GM10847 (cell line): ENCODE measurements around the gene PANK2.

Experiments used
- POLR2A ChIP-seq: IDR thresholded peaks from 2 replicates; pipeline ENCODE4 v1.6.1; 2011; ENCODE audit not compliant: insufficient read length; ENCODE audit errors: extremely low read depth

The PANK2 gene

DNA sequence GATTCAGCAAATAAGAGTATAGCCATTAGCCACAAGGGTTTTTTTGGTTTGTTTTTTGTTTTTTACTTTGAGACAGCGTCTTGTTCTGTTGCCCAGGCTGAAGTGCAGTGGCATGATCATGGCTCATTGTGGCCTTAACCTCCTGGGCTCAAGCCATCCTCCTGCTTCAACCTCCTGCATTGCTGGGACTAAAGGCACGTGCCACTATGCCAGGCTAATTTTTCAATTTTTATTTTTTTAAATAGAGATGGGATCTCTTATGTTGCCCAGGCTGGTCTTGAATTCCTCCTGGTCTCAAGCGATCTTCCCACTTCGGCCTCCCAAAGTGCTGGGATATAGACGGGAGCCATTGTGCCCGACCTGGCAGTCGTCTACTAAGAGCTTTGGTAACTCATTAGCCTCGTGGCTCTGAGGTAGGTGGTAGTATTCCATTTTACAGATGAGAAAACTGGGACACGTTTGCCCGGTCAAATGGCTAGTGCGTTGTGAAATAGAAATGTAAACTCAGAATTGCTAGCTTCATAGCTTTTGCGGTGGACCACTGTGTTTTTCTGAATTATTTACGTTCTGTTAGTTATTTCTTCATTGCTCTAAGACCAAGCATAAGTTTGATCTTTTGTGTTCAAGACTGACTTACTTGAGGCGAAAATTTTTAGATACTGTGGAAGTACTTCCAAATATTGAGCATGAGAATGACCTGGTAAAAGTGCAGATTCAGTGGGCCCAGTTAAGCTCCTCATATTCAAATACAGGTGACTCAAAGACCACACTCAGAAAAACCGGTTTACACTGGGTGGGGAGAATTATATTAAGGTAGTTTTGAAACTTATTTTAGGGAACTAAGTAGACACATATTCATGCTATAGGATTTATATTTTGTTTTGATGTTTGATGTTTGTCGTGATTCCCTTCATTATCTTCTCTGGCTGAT lies 2.1 kb downstream of the PANK2 start:
- no peak for TF ChIP-seq POLR2A

DNA sequence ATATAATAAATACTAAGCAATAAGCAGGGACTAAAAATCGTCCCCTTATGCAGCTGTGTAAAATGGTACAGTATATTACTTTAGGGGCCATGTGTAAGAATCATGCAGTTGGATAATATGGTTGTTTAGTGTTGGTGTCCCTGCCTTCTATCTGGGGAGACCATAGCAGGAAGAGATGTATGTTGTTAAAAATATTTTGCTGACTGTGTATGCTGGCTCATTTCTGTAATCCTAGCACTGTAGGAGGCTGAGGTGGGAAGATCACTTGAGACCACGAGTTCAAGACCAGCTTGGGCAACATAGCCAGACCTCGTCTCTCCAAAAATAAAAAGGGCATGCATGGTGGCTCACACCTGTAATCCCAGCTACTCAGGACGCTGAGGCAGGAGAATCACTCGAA lies 5.6 kb downstream of the PANK2 start:
- no peak for TF ChIP-seq POLR2A

DNA sequence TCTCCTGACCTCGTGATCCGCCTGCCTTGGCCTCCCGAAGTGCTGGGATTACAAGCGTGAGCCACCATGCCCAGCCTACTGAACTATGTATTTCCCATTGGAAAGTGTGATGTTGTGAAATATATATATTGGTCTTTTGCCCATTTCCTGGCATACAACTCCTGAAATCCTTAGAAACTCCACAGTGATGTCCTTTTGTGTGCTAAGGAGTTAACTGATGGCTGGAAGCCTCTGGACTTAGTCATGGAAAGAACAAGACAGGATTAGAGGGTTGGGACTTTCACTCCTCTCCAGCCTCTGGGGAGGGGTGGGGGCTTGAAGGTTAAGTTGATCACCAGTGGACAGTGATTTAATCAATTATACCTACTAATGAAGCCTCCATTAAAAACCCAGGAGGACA lies 7.1 kb downstream of the PANK2 start:
- no peak for TF ChIP-seq POLR2A

DNA sequence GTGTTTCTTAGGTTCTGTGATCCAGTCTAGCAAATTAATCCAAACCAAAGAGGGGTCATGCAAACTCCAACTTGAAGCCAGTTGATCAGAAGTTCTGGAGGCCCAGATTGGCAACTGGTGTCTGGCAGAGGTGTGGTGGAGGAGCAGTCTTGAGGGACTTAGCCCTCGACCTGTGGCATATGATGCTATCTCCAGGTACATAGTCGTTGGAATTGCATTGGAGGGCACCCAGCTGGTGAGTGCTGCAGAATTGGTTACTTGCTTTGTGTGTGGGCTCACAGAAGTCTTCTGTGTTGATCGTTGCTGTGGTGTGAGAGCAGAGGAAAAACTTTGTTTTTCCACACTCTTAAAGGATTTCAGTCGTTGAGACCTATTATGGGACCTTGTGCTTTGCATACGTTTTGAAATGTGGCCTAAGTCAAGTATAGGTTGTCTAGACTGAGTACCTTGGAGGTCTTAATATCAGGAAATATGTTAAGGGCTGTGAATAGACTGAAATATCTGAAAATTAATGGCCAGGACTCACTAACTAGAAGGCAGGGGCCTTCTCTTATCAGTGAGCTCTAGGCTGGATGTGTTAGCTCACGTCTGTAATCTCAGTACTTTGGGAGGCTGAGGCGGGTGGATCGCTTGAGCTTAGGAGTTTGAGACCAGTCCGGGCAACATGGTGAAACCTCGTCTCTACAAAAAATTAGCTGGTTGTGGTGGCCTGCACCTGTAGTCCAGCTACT lies 7.8 kb downstream of the PANK2 start:
- no peak for TF ChIP-seq POLR2A

DNA sequence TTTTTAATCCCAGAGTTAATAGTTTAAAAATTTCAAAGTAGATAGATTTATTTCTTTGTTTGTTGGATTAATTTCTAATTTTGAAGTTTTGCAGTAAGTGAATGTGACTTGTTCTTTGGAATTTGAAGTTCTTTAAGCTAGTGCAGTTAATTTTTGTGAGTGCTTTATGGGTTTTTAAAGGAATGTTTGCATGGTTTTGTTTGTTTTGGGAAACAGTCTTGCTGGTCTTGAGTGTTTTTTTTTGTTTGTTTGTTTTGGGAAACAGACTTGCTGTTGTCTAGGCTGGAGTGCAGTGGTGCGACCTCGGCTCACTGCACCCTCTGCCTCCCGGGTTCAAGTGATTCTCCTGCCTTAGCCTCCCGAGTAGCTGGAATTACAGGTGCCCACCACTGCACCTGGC lies 9.5 kb downstream of the PANK2 start:
- no peak for TF ChIP-seq POLR2A

DNA sequence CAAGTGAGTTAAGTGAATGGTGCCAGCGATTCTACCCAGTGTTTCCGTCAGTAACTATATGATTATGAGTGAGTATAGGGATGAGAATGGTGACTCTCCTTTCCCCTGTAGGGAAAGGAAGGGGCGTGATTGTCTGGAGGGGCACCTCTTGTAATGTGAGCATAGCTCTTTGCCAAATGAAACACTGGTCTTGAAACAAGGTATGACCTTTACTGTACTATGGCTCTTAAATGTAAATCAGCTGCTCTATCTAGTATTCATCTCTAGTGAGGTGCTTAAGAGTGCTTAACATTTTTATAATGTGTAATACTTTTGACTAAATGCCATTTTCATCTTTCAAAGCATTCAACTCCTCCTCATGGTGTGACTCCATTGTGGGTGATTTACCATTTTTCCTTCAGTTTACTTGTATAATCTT lies 11.0 kb downstream of the PANK2 start:
- no peak for TF ChIP-seq POLR2A

DNA sequence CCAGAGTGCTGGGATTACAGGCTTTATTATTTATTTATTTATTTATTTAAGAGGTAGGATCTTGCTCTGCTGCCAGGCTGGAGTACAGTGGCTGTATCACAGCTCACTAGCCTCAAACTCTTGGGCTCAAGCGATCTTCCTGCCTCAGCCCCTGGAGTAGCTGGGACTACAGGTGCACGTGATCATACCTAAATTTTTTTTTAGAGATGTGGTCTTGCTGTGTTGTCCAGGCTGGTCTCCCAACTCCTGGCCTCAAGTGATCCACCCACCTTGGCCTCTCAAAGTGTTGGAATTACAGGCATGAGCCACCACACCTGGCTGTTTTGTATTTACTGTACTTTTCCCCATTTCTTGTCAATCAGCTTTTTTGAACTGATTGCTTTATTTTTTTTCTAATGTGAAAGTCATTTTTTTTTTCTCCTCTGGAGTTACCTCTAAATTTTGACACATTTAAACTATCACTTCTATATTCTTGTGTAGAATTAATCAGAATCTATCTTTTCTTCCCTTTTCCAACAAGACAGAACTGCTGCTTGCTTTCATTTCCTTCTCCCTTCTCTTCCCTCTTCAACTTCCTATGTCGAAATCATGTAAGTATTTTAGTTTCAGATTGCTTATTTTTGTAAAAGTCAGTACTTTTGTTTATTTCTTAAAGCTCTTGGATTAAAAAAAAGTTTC lies 12.0 kb downstream of the PANK2 start:
- TF ChIP-seq POLR2A: no peak

DNA sequence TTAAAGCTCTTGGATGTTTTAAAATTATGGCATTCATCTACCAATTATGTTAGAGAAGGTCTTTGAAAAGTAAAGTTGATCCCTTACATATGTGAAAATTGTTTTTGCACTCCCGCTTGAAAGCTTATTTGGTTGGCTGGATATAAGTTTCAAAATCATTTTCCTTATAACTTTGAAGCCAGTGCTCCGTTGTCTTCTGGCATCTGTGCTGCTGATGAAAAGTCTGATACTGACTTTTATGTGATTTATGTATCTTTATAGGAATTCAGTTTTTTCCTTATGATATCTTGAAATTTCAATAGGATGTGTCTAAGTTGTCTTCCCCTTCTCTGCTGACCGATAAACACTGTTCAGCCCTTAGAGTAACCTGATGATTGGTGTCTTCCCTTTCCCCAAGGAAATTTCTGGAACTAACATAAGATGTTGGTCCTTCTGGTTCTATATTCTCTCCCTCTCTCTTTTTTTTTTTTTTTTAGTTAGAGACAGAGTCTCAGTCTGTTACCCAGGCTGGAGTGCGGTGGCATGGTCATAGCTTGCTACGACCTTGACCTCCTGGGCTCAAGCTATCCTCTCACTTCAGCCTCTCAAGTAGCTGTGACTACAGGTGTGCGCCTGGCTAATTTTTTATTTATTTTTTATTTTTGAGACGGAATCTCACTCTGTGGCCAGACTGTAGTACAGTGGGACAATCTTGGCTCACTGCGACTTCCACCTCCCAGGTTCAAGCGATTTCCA lies 12.7 kb downstream of the PANK2 start:
- TF ChIP-seq POLR2A: no peak

DNA sequence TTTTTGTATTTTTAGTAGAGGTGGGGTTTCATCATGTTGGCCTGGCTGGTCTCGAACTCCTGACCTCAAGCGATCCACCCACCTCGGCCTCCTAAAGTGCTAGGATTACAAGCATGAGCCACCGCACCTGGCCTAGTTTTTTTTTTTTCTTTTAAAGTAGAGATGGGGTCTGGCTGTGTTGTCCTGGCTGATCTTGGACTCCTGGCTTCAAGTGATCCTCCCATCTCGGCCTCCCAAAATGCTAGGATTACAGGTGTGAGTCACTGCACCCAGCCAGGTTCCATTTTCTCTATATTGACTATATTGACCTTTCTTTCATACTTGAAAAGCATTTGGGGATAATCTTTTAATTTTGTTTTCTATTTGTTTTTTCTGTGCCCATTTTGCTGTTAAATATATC lies 13.3 kb downstream of the PANK2 start:
- TF ChIP-seq POLR2A: no peak

DNA sequence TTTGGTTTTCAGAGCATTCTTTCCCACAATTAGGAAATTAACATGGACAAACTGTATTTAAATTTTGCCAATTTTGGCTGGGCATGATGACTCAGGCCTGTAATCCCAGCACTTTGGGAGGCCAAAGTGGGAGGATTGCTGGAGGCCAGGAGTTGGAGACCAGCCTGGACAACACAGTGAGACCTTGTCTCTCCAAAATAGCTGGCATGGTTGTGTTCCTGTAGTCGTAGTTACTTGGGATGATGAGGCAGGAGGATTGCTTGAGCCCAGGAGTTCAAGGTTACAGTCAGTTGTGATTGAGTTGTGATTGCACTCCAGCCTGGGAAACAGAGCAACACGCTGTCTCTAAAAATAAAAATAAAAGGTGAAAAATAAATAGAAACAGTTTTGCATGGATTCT lies 15.0 kb downstream of the PANK2 start:
- no peak for TF ChIP-seq POLR2A

DNA sequence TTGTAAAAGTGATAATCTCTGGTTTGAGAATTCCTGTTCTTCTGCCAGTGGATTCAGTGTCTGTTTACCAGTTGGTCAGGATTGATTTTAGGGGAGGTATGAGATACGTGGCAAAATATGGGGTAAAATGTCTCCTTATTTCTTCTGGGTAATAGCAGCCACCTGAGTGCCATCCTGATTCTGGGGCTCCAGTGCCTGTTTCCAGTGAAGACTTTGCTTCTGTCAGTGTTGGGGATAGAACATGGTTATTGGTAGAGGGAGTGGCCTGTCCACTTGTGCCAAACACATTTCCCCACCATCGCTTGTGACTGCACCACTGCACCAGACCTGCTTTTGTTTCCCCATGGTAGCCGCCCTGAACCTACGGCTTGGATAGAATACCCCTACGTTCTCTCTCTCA lies 15.7 kb downstream of the PANK2 start:
- TF ChIP-seq POLR2A: no peak

DNA sequence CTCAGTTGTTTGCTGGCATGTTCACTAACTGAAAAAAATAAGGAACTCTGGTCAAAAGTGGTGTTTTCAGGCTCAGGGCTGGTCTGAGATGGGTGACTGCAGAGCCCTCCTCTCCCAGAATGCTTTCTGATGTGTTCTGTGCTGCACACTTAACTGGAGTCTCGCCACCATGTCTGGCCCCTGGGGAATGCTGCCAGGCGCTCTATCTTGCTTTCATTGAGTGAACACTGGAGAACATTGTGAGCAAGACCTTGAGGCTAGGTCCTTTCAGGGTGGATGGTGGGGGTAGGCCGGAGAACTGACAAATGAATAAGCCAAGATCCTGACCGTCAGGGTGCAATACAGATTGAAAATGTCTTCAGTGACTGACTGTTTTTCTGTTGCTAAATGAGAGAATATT lies 19.5 kb downstream of the PANK2 start:
- TF ChIP-seq POLR2A: no peak

DNA sequence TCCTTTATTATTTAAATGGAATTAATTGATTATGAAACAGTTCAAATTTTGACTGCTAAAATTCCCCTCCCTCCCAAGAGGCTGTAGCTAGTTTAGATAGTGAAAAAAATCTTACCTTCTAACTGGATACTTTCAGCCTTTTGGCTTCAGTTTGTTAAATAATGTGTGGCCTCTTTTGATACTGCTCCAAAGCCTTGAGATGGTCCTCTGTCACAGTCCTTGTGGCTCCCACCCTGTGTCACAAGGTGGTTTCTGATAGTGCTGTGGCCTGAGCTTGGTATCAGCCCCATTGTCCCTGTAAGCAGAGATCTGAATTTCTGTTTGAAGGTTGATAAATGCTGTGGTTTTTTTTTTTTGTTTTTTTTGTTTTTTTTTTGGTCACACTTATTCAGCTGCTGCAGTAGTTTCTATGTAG lies 20.8 kb downstream of the PANK2 start:
- TF ChIP-seq POLR2A: no peak

DNA sequence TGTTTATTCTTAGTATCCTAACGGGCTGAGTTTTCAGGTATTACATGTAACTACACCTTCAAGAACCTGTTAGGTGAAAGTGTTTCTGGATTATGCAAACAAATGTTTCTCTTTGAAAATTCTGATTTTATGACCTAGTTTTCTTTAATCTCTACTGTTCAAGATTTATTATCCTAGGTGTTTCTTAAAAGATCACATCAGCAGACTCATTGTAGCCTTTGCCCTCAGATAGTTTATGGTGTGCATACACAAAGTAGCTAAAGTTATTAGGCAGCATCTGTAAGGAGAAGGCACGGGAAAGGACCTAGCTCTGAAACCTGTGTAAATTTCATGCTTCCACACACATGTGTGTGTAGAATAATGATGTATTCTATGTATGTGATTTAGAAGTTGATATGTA lies 21.7 kb downstream of the PANK2 start:
- TF ChIP-seq POLR2A: no peak

DNA sequence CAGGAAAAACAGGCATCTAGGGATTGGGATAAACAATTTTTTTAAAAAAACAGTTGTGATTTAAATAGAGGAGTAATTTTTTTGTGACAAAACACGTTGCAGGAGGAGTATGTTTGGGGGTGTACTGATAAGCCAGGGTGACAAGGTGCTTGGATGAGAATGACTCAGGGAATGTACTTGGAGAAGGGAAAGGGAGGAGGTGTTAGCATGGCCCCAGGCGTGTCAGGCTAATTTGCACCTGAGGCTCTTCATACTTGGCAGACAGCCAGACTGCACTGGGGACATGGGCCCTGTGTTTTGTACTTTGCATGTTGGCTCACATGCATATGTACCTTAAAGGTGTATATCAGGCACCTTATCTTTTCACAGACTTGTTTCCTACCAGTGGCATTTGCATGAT lies 22.8 kb downstream of the PANK2 start:
- TF ChIP-seq POLR2A: no peak
